GM19351 (cell line): ENCODE results near the gene SCUBE2.

Experiments used
- ATAC-seq: cut with Tn5 transposase; IDR thresholded peaks from one replicate; pipeline ENCODE4 v1.9.1; 2021; ENCODE audit warnings: mild to moderate bottlenecking, moderate library complexity; ENCODE audit not compliant: unreplicated experiment

The SCUBE2 gene

GRCh38 chr11:9091044-9091922, at the start of gene SCUBE2:
Gene SCUBE2, minus strand, starts transcription at chr11:9091599. Its CDS starts 71 bp downstream, at chr11:9091528.
- no peak for ATAC-seq

GRCh38 chr11:9141186-9141585, 49.8 kb upstream of the SCUBE2 start:
- ATAC-seq = no peak

- no peak for ATAC-seq
These were observed 48.4 kb upstream of the SCUBE2 start for GRCh38 chr11:9139628-9140357.

GRCh38 chr11:9138612-9139579, 47.5 kb upstream of the SCUBE2 start:
- ATAC-seq = no peak

- ATAC-seq = no peak
These were observed 46.7 kb upstream of the SCUBE2 start for GRCh38 chr11:9138133-9138453.

GRCh38 chr11:9137293-9138132, 46.1 kb upstream of the SCUBE2 start:
- peak; percentile 88 for ATAC-seq

- ATAC-seq = no peak
These were observed 45.3 kb upstream of the SCUBE2 start for GRCh38 chr11:9136741-9137140.

GRCh38 chr11:9133956-9134355, 42.6 kb upstream of the SCUBE2 start:
- ATAC-seq = no peak

GRCh38 chr11:9132203-9132878, 40.9 kb upstream of the SCUBE2 start:
- ATAC-seq = no peak

- no peak for ATAC-seq
These were observed 38.9 kb upstream of the SCUBE2 start for GRCh38 chr11:9130297-9130696.

- ATAC-seq = no peak
These were observed 35.2 kb upstream of the SCUBE2 start for GRCh38 chr11:9126636-9127035.

- ATAC-seq = no peak
These were observed 33.9 kb upstream of the SCUBE2 start for GRCh38 chr11:9125185-9125886.

- no peak for ATAC-seq
These were observed 32.4 kb upstream of the SCUBE2 start for GRCh38 chr11:9123595-9124304.

- ATAC-seq = no peak
These were observed 30.0 kb upstream of the SCUBE2 start for GRCh38 chr11:9121469-9121796.

- ATAC-seq = no peak
These were observed 29.5 kb upstream of the SCUBE2 start for GRCh38 chr11:9120664-9121468.

GRCh38 chr11:9118277-9118676, 26.9 kb upstream of the SCUBE2 start:
- ATAC-seq = no peak

GRCh38 chr11:9112075-9112474, 20.7 kb upstream of the SCUBE2 start:
- ATAC-seq = no peak
